ENCODE results near the gene RAB27A.

RAB27A gene

GRCh38 chr15:55289746-55290527 lies at the start of gene RAB27A:
Gene RAB27A (minus strand): TSS chr15:55289813. CDS start chr15:55234934, 54,879 bp downstream.
- Histone ChIP-seq H3K27me3 (ENCODE audit: control insufficient read depth in 1 of 2, insufficient read depth in 2 of 2, low read length in 2 of 2) (no peaks in the 10 kb centered on the region), H3K36me3 (ENCODE audit: control insufficient read depth in 1 of 2, insufficient read depth in 2 of 2, low read length in 2 of 2) (no peaks in the 10 kb centered on the region), H3K27ac (ENCODE audit: low read depth, low read length) (peak within 1 kb of the TSS; percentile 86), H3K4me3 (ENCODE audit: low read depth in 1 of 2, low read length in 2 of 2) (peak within 1 kb of the TSS; percentile 93 to 94), H3K4me1 (ENCODE audit: control insufficient read depth in 1 of 2, insufficient read depth in 2 of 2, low read length in 2 of 2) (peaks cover 3 to 20% of the 10 kb centered on the region in 2 donors), H3K9ac (ENCODE audit: low read depth in 1 of 2, low read length in 2 of 2) (peak within 1 kb of the TSS; percentile 81 to 98), H3K9me3 (ENCODE audit: control insufficient read depth in 1 of 2, low read length in 2 of 2) (no peaks in the 10 kb centered on the region)

GRCh38 chr15:55337160-55337559 lies 47.5 kb upstream of the RAB27A start:
- no peaks in the 10 kb centered on the region for H3K4me1 ChIP-seq (ENCODE audit: control insufficient read depth in 1 of 2, insufficient read depth in 2 of 2, low read length in 2 of 2)
- H3K36me3 ChIP-seq (ENCODE audit: control insufficient read depth in 1 of 2, insufficient read depth in 2 of 2, low read length in 2 of 2): peaks cover 3 to 29% of the 10 kb centered on the region in 2 donors
- H3K27me3 ChIP-seq (ENCODE audit: control insufficient read depth in 1 of 2, insufficient read depth in 2 of 2, low read length in 2 of 2): no peaks in the 10 kb centered on the region
- no peak overlapping the region for H3K9ac ChIP-seq (ENCODE audit: low read depth in 1 of 2, low read length in 2 of 2)
- no peaks in the 10 kb centered on the region for H3K9me3 ChIP-seq (ENCODE audit: control insufficient read depth in 1 of 2, low read length in 2 of 2)
- no peak overlapping the region for H3K27ac ChIP-seq (ENCODE audit: low read depth, low read length)
- no peak overlapping the region for H3K4me3 ChIP-seq (ENCODE audit: low read depth in 1 of 2, low read length in 2 of 2)

- Histone ChIP-seq H3K4me1 (ENCODE audit: control insufficient read depth in 1 of 2, insufficient read depth in 2 of 2, low read length in 2 of 2) (no peaks in the 10 kb centered on the region), H3K9me3 (ENCODE audit: control insufficient read depth in 1 of 2, low read length in 2 of 2) (no peaks in the 10 kb centered on the region), H3K36me3 (ENCODE audit: control insufficient read depth in 1 of 2, insufficient read depth in 2 of 2, low read length in 2 of 2) (peaks cover 9 to 41% of the 10 kb centered on the region in 2 donors), H3K4me3 (ENCODE audit: low read depth in 1 of 2, low read length in 2 of 2) (no peak overlapping the region), H3K27ac (ENCODE audit: low read depth, low read length) (no peak overlapping the region), H3K27me3 (ENCODE audit: control insufficient read depth in 1 of 2, insufficient read depth in 2 of 2, low read length in 2 of 2) (no peaks in the 10 kb centered on the region), H3K9ac (ENCODE audit: low read depth in 1 of 2, low read length in 2 of 2) (no peak overlapping the region)
Observed at GRCh38 chr15:55334997-55335396, 45.4 kb upstream of the RAB27A start.

DNA sequence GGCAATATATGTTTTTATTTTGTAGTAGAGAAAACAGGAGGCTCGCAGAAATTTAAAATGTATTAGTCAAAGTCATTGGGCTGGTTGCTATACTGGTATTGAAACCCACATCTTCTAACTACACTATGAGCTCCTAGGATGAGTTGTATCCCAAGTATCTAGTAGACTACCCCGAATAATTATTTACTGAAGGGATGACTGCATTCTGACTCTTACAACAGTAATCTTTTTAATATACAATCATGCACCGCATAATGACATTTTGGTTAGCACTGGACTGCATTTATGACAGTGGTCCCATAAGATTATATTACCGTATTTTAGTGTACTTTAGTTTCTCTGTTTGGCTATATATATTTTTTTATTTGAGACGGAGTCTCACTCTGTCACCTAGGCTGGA lies 44.8 kb upstream of the RAB27A start:
- Histone ChIP-seq H3K36me3 (ENCODE audit: control insufficient read depth in 1 of 2, insufficient read depth in 2 of 2, low read length in 2 of 2) (peaks cover 11 to 41% of the 10 kb centered on the region in 2 donors), H3K27me3 (ENCODE audit: control insufficient read depth in 1 of 2, insufficient read depth in 2 of 2, low read length in 2 of 2) (no peaks in the 10 kb centered on the region), H3K9ac (ENCODE audit: low read depth in 1 of 2, low read length in 2 of 2) (no peak overlapping the region), H3K4me1 (ENCODE audit: control insufficient read depth in 1 of 2, insufficient read depth in 2 of 2, low read length in 2 of 2) (no peaks in the 10 kb centered on the region), H3K4me3 (ENCODE audit: low read depth in 1 of 2, low read length in 2 of 2) (no peak overlapping the region), H3K9me3 (ENCODE audit: control insufficient read depth in 1 of 2, low read length in 2 of 2) (no peaks in the 10 kb centered on the region), H3K27ac (ENCODE audit: low read depth, low read length) (no peak overlapping the region)

DNA sequence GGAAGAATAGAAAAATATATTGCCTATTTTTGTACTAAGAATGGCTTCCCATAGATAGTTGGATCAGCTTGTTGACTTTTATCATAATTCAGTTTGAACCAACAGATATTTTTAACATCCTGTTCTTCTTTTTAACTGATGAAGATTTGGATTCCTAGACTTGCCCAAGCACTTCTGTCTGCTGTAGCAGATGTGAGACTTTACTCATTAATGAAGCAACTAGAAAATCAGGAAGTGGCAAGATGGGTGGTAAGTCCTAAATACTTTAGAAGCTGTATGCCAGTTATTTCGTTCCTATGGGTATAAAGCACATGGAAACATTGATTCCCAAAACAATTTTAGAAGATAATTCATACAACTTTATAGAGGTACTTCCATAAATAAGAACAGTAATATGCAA lies 37.8 kb upstream of the RAB27A start:
- no peaks in the 10 kb centered on the region for H3K27me3 ChIP-seq (ENCODE audit: control insufficient read depth in 1 of 2, insufficient read depth in 2 of 2, low read length in 2 of 2)
- H3K9ac ChIP-seq (ENCODE audit: low read depth in 1 of 2, low read length in 2 of 2): no peak overlapping the region
- no peak overlapping the region for H3K4me3 ChIP-seq (ENCODE audit: low read depth in 1 of 2, low read length in 2 of 2)
- no peaks in the 10 kb centered on the region for H3K9me3 ChIP-seq (ENCODE audit: control insufficient read depth in 1 of 2, low read length in 2 of 2)
- peaks cover 8 to 16% of the 10 kb centered on the region in 2 donors for H3K36me3 ChIP-seq (ENCODE audit: control insufficient read depth in 1 of 2, insufficient read depth in 2 of 2, low read length in 2 of 2)
- H3K4me1 ChIP-seq (ENCODE audit: control insufficient read depth in 1 of 2, insufficient read depth in 2 of 2, low read length in 2 of 2): no peaks in the 10 kb centered on the region
- H3K27ac ChIP-seq (ENCODE audit: low read depth, low read length): no peak overlapping the region

GRCh38 chr15:55322467-55322866 lies 32.9 kb upstream of the RAB27A start:
- Histone ChIP-seq H3K27ac (ENCODE audit: low read depth, low read length) (no peak overlapping the region), H3K9ac (ENCODE audit: low read depth in 1 of 2, low read length in 2 of 2) (no peak overlapping the region), H3K36me3 (ENCODE audit: control insufficient read depth in 1 of 2, insufficient read depth in 2 of 2, low read length in 2 of 2) (no peaks in the 10 kb centered on the region), H3K4me3 (ENCODE audit: low read depth in 1 of 2, low read length in 2 of 2) (no peak overlapping the region), H3K4me1 (ENCODE audit: control insufficient read depth in 1 of 2, insufficient read depth in 2 of 2, low read length in 2 of 2) (peaks cover 4 to 16% of the 10 kb centered on the region in 2 donors), H3K9me3 (ENCODE audit: control insufficient read depth in 1 of 2, low read length in 2 of 2) (no peaks in the 10 kb centered on the region), H3K27me3 (ENCODE audit: control insufficient read depth in 1 of 2, insufficient read depth in 2 of 2, low read length in 2 of 2) (no peaks in the 10 kb centered on the region)

- H3K4me1 ChIP-seq (ENCODE audit: control insufficient read depth in 1 of 2, insufficient read depth in 2 of 2, low read length in 2 of 2): peaks cover 4 to 18% of the 10 kb centered on the region in 2 donors
- H3K27ac ChIP-seq (ENCODE audit: low read depth, low read length): no peak overlapping the region
- H3K9ac ChIP-seq (ENCODE audit: low read depth in 1 of 2, low read length in 2 of 2): no peak overlapping the region
- no peaks in the 10 kb centered on the region for H3K27me3 ChIP-seq (ENCODE audit: control insufficient read depth in 1 of 2, insufficient read depth in 2 of 2, low read length in 2 of 2)
- no peaks in the 10 kb centered on the region for H3K9me3 ChIP-seq (ENCODE audit: control insufficient read depth in 1 of 2, low read length in 2 of 2)
- H3K36me3 ChIP-seq (ENCODE audit: control insufficient read depth in 1 of 2, insufficient read depth in 2 of 2, low read length in 2 of 2): no peaks in the 10 kb centered on the region
- no peak overlapping the region for H3K4me3 ChIP-seq (ENCODE audit: low read depth in 1 of 2, low read length in 2 of 2)
Observed at GRCh38 chr15:55320963-55321362, 31.4 kb upstream of the RAB27A start.

GRCh38 chr15:55320238-55320550 lies 30.6 kb upstream of the RAB27A start:
- peaks cover 4 to 18% of the 10 kb centered on the region in 2 donors for H3K4me1 ChIP-seq (ENCODE audit: control insufficient read depth in 1 of 2, insufficient read depth in 2 of 2, low read length in 2 of 2)
- H3K9me3 ChIP-seq (ENCODE audit: control insufficient read depth in 1 of 2, low read length in 2 of 2): no peaks in the 10 kb centered on the region
- H3K9ac ChIP-seq (ENCODE audit: low read depth in 1 of 2, low read length in 2 of 2): peak overlapping the region in 1 of 2 donors; percentile 47
- H3K27ac ChIP-seq (ENCODE audit: low read depth, low read length): no peak overlapping the region
- H3K36me3 ChIP-seq (ENCODE audit: control insufficient read depth in 1 of 2, insufficient read depth in 2 of 2, low read length in 2 of 2): no peaks in the 10 kb centered on the region
- peak overlapping the region; percentile 31 to 99 for H3K4me3 ChIP-seq (ENCODE audit: low read depth in 1 of 2, low read length in 2 of 2)
- H3K27me3 ChIP-seq (ENCODE audit: control insufficient read depth in 1 of 2, insufficient read depth in 2 of 2, low read length in 2 of 2): no peaks in the 10 kb centered on the region

- Histone ChIP-seq H3K27ac (ENCODE audit: low read depth, low read length) (no peak overlapping the region), H3K36me3 (ENCODE audit: control insufficient read depth in 1 of 2, insufficient read depth in 2 of 2, low read length in 2 of 2) (no peaks in the 10 kb centered on the region), H3K4me3 (ENCODE audit: low read depth in 1 of 2, low read length in 2 of 2) (peak overlapping the region; percentile 93 to 99), H3K9ac (ENCODE audit: low read depth in 1 of 2, low read length in 2 of 2) (peak overlapping the region; percentile 91 to 97), H3K27me3 (ENCODE audit: control insufficient read depth in 1 of 2, insufficient read depth in 2 of 2, low read length in 2 of 2) (no peaks in the 10 kb centered on the region), H3K9me3 (ENCODE audit: control insufficient read depth in 1 of 2, low read length in 2 of 2) (no peaks in the 10 kb centered on the region), H3K4me1 (ENCODE audit: control insufficient read depth in 1 of 2, insufficient read depth in 2 of 2, low read length in 2 of 2) (peaks cover 4 to 18% of the 10 kb centered on the region in 2 donors)
Observed at GRCh38 chr15:55319537-55320237, 30.1 kb upstream of the RAB27A start.
